Osteocyte (in vitro differentiated cells): ENCODE measurements around the gene RYR3. TPM values are rescaled to one million over a fixed set of nuclear protein-coding genes. Genes with fewer than 3 reads are reported as not detected.
A peak's percentile ranks its signal among the peaks of the same experiment; 100 is the strongest.

Experiments
- DNase-seq: peaks from one replicate; pipeline ENCODE4 v3.0.0; 2021; ENCODE audit warnings: mixed read lengths; ENCODE audit not compliant: unreplicated experiment; ENCODE audit errors: extremely low spot score
- H3K27ac Mint-ChIP-seq: one replicate; pipeline ENCODE4 v1.8.0; 2021; ENCODE audit warnings: mild to moderate bottlenecking, mixed read lengths; ENCODE audit not compliant: unreplicated experiment
- H3K27me3 Mint-ChIP-seq: one replicate; pipeline ENCODE4 v1.8.0; 2021; ENCODE audit warnings: mixed read lengths; ENCODE audit not compliant: unreplicated experiment
- H3K36me3 Mint-ChIP-seq: one replicate; pipeline ENCODE4 v1.8.0; 2021; ENCODE audit warnings: mixed read lengths; ENCODE audit not compliant: unreplicated experiment
- H3K4me1 Mint-ChIP-seq: one replicate; pipeline ENCODE4 v1.8.0; 2021; ENCODE audit warnings: mixed read lengths; ENCODE audit not compliant: unreplicated experiment
- H3K4me3 Mint-ChIP-seq: one replicate; pipeline ENCODE4 v1.8.0; 2021; ENCODE audit warnings: mild to moderate bottlenecking, moderate library complexity, mixed read lengths; ENCODE audit not compliant: unreplicated experiment
- H3K9me3 Mint-ChIP-seq: one replicate; pipeline ENCODE4 v1.8.0; 2021; ENCODE audit warnings: mixed read lengths; ENCODE audit not compliant: unreplicated experiment
- total RNA-seq: library from RNA; stranded (reverse); gene quantifications from 2 replicates; pipeline ENCODE4 v1.2.1, GENCODE V29; 2021
- TF ChIP-seq, protein P1 (sequence below): fragments of 200-600 bp; sonication (generic); IDR thresholded peaks from 2 replicates; pipeline ENCODE4 v1.5.0; 2021; ENCODE audit warnings: antibody characterized with exemption, mild to moderate bottlenecking, moderate library complexity

The RYR3 gene
- total RNA-seq, 1 donor from 2014 or later = not detected

DNA sequence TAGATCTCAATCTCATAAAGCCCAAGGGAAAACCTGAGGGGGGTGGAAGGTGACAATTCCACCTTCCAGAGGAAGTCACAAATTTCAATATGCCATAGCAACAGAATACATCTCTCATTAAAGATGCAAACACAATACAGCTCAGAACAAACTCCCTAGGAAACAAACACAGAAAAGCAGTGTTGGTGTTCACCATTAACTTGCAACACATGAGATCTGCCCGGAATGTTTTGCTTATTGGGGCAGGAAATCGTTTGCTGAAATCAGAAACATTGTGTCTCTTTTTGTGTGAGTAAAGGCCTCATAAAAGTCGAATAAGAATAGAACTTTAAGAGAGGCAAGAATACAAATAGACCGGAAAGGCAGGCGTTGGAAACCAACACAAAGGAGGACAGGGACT lies 5.8 kb upstream of the RYR3 start:
- no peaks in the 10 kb centered on the region for H3K4me1 Mint-ChIP-seq
- DNase-seq = no peak
- TF ChIP-seq, protein P1, sequence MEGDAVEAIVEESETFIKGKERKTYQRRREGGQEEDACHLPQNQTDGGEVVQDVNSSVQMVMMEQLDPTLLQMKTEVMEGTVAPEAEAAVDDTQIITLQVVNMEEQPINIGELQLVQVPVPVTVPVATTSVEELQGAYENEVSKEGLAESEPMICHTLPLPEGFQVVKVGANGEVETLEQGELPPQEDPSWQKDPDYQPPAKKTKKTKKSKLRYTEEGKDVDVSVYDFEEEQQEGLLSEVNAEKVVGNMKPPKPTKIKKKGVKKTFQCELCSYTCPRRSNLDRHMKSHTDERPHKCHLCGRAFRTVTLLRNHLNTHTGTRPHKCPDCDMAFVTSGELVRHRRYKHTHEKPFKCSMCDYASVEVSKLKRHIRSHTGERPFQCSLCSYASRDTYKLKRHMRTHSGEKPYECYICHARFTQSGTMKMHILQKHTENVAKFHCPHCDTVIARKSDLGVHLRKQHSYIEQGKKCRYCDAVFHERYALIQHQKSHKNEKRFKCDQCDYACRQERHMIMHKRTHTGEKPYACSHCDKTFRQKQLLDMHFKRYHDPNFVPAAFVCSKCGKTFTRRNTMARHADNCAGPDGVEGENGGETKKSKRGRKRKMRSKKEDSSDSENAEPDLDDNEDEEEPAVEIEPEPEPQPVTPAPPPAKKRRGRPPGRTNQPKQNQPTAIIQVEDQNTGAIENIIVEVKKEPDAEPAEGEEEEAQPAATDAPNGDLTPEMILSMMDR = no peak
- H3K27ac Mint-ChIP-seq = no peak overlapping the region
- H3K36me3 Mint-ChIP-seq = no peaks in the 10 kb centered on the region
- peaks cover 76% of the 10 kb centered on the region for H3K27me3 Mint-ChIP-seq
- no peaks in the 10 kb centered on the region for H3K9me3 Mint-ChIP-seq
- H3K4me3 Mint-ChIP-seq = no peak overlapping the region

DNA sequence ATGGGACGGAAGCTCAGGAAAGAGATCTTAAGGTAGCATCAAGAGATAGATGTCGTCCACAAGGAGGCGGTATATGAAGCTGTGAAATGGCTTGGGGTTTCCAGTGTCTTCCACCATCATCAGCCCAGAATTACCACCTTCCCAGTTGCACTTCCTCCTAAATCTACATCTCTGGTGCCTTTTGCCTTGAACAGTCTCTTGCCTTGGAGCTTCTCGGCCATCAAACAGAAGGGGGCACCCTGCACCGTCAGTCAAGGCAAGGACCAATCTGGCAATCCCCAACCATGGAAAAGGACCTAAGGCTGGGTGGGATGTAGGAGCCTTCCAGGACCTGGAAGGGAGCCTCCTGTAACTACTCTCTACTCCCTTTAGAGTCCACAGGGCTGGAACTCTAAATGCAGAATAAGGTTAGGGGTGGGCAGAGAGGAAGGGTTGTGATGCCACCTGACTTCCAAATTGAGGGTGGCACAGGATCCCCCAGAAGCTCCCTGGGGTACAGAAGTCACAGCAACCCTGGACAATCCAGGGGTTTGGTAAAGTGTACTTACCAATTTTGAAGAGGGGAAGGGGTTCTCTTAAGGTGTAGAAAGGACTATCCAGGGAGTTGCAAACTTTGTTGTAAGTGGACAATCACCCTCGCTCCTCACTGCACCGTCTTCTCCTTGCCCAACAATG lies 1.0 kb upstream of the RYR3 start:
- no peaks in the 10 kb centered on the region for H3K36me3 Mint-ChIP-seq
- peaks cover 2% of the 10 kb centered on the region for H3K4me1 Mint-ChIP-seq
- DNase-seq = no peak
- H3K27ac Mint-ChIP-seq = no peak overlapping the region
- H3K4me3 Mint-ChIP-seq = peak overlapping the region; percentile 14
- peaks cover 77% of the 10 kb centered on the region for H3K27me3 Mint-ChIP-seq
- no peaks in the 10 kb centered on the region for H3K9me3 Mint-ChIP-seq
- TF ChIP-seq, protein P1 = no peak

- no peak overlapping the region for H3K4me3 Mint-ChIP-seq
- peaks cover 2% of the 10 kb centered on the region for H3K4me1 Mint-ChIP-seq
- no peak for DNase-seq
- TF ChIP-seq, protein P1 = no peak
- no peak overlapping the region for H3K27ac Mint-ChIP-seq
- peaks cover 73% of the 10 kb centered on the region for H3K27me3 Mint-ChIP-seq
- no peaks in the 10 kb centered on the region for H3K36me3 Mint-ChIP-seq
- no peaks in the 10 kb centered on the region for H3K9me3 Mint-ChIP-seq
These were observed 675 bp downstream of the RYR3 start for GRCh38 chr15:33311312-33311971.

DNA sequence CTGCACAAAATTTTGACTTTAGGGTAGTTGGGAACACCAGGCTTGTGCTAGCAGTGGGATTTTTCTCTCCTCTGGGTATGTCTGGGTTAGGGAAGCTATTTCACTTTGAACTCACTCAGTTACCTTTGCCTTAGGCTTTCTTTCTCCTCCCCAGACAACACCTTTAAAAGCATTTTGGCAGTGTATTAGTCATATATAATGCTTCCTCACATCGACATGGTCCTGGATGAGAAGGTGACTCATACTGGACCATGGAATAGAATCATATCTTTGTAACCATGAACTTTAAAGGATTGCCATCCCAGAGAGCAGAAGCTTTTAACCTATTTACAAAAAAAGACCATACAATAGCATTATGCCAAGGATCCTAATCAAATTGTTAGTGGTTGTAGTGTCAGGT lies 2.7 kb downstream of the RYR3 start:
- H3K9me3 Mint-ChIP-seq = no peaks in the 10 kb centered on the region
- peaks cover 79% of the 10 kb centered on the region for H3K27me3 Mint-ChIP-seq
- no peaks in the 10 kb centered on the region for H3K36me3 Mint-ChIP-seq
- DNase-seq = no peak
- no peak overlapping the region for H3K4me3 Mint-ChIP-seq
- H3K27ac Mint-ChIP-seq = no peak overlapping the region
- H3K4me1 Mint-ChIP-seq = peaks cover 2% of the 10 kb centered on the region
- TF ChIP-seq, protein P1 = no peak

DNA sequence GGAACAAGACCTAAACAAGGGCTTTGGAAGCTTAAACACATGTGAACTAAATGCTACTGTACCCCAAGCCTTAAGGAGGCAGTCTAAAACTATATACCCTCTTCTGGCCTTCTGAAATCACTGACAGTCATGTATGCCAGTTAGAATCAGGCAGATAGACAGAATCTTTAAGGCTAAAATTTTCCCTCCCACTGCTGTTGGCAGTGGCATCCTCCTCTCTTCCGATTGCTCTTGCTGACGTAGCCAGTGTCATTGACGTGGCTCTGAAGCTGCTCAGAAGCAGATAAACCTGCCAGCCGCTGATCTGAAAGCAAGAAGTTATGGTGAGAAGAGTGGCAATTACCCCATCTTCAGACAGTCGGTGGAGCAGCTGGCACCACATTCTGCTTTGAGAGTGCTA lies 3.3 kb downstream of the RYR3 start:
- H3K4me1 Mint-ChIP-seq = peaks cover 2% of the 10 kb centered on the region
- no peak overlapping the region for H3K27ac Mint-ChIP-seq
- no peak for DNase-seq
- H3K36me3 Mint-ChIP-seq = no peaks in the 10 kb centered on the region
- H3K9me3 Mint-ChIP-seq = no peaks in the 10 kb centered on the region
- TF ChIP-seq, protein P1 = no peak
- H3K4me3 Mint-ChIP-seq = no peak overlapping the region
- peaks cover 80% of the 10 kb centered on the region for H3K27me3 Mint-ChIP-seq
